Type B pancreatic cell (in vitro differentiated cells): ENCODE measurements around the gene PDE3B. TPM values are rescaled to one million over a fixed set of nuclear protein-coding genes. Genes with fewer than 3 reads are reported as not detected.
A peak's percentile ranks its signal among the peaks of the same experiment; 100 is the strongest.

Source experiments
- DNase-seq: peaks from one replicate; pipeline ENCODE4 v3.0.0; 2021; ENCODE audit warnings: mixed read lengths; ENCODE audit not compliant: unreplicated experiment; ENCODE audit errors: extremely low spot score
- H3K27ac Mint-ChIP-seq: 2 replicates; pipeline ENCODE4 v1.8.0; 2021; ENCODE audit warnings: mild to moderate bottlenecking, mixed read lengths
- H3K27me3 Mint-ChIP-seq: 2 replicates; pipeline ENCODE4 v1.8.0; 2021; ENCODE audit warnings: mixed read lengths
- H3K36me3 Mint-ChIP-seq: 2 replicates; pipeline ENCODE4 v1.8.0; 2021; ENCODE audit warnings: mixed read lengths
- H3K4me1 Mint-ChIP-seq: one replicate; pipeline ENCODE4 v1.8.0; 2021; ENCODE audit warnings: mixed read lengths; ENCODE audit not compliant: unreplicated experiment
- H3K4me3 Mint-ChIP-seq: 2 replicates; pipeline ENCODE4 v1.8.0; 2021; ENCODE audit warnings: mild to moderate bottlenecking, mixed read lengths
- H3K9me3 Mint-ChIP-seq: 2 replicates; pipeline ENCODE4 v1.8.0; 2021; ENCODE audit warnings: mixed read lengths
- CTCF ChIP-seq: fragments of 200-600 bp; sonication (generic); conservative IDR thresholded peaks from 2 replicates; pipeline ENCODE4 v1.5.0; 2021; ENCODE audit warnings: antibody characterized with exemption, mild to moderate bottlenecking
- total RNA-seq: library from RNA; stranded (reverse); gene quantifications from 2 replicates; pipeline ENCODE4 v1.2.1, GENCODE V29; 2021; ENCODE audit warnings: low replicate concordance

PDE3B gene
- total RNA-seq, 1 donor from 2014 or later = 16.6 TPM

- no peaks in the 10 kb centered on the region for H3K36me3 Mint-ChIP-seq
- H3K4me1 Mint-ChIP-seq = no peaks in the 10 kb centered on the region
- H3K27me3 Mint-ChIP-seq = no peaks in the 10 kb centered on the region
- H3K27ac Mint-ChIP-seq = no peak overlapping the region
- H3K4me3 Mint-ChIP-seq = no peak overlapping the region
- H3K9me3 Mint-ChIP-seq = no peaks in the 10 kb centered on the region
- TF ChIP-seq CTCF = no peak
- DNase-seq = no peak
Measured at GRCh38 chr11:14898906-14899305, 255.3 kb downstream of the PDE3B start.

- DNase-seq = no peak
- no peak overlapping the region for H3K27ac Mint-ChIP-seq
- TF ChIP-seq CTCF = no peak
- no peaks in the 10 kb centered on the region for H3K4me1 Mint-ChIP-seq
- H3K27me3 Mint-ChIP-seq = no peaks in the 10 kb centered on the region
- no peaks in the 10 kb centered on the region for H3K9me3 Mint-ChIP-seq
- no peak overlapping the region for H3K4me3 Mint-ChIP-seq
- H3K36me3 Mint-ChIP-seq = no peaks in the 10 kb centered on the region
Measured at GRCh38 chr11:14902650-14903350, 259.2 kb downstream of the PDE3B start.

- Mint-ChIP-seq H3K4me3 (no peak overlapping the region), H3K4me1 (peaks cover 3% of the 10 kb centered on the region), H3K36me3 (no peaks in the 10 kb centered on the region), H3K27me3 (no peaks in the 10 kb centered on the region), H3K9me3 (no peaks in the 10 kb centered on the region), H3K27ac (no peak overlapping the region)
- peak; percentile 62 for TF ChIP-seq CTCF
- DNase-seq = no peak
Measured at GRCh38 chr11:14904745-14905103, 261.1 kb downstream of the PDE3B start.

- H3K4me3 Mint-ChIP-seq = no peak overlapping the region
- no peak for DNase-seq
- H3K27ac Mint-ChIP-seq = no peak overlapping the region
Measured at GRCh38 chr11:14905104-14906033, 261.8 kb downstream of the PDE3B start.

GRCh38 chr11:14906578-14906977 is 263.0 kb downstream of the PDE3B start:
- TF ChIP-seq CTCF = no peak
- H3K4me3 Mint-ChIP-seq = no peak overlapping the region
- H3K4me1 Mint-ChIP-seq = peaks cover 3% of the 10 kb centered on the region
- no peak overlapping the region for H3K27ac Mint-ChIP-seq
- H3K9me3 Mint-ChIP-seq = no peaks in the 10 kb centered on the region
- no peaks in the 10 kb centered on the region for H3K36me3 Mint-ChIP-seq
- DNase-seq = no peak
- H3K27me3 Mint-ChIP-seq = no peaks in the 10 kb centered on the region

More at GRCh38 chr11:14905104-14906033, 261.8 kb downstream of the PDE3B start:
- H3K9me3 Mint-ChIP-seq = no peaks in the 10 kb centered on the region
- peak; percentile 1 for TF ChIP-seq CTCF
- peaks cover 3% of the 10 kb centered on the region for H3K4me1 Mint-ChIP-seq
- no peaks in the 10 kb centered on the region for H3K27me3 Mint-ChIP-seq
- no peaks in the 10 kb centered on the region for H3K36me3 Mint-ChIP-seq
